ENCODE measurements around the gene ZCCHC14.

The ZCCHC14 gene

GRCh38 chr16:87463722-87464690 lies 28.8 kb downstream of the ZCCHC14 start:
- no peak for TF ChIP-seq CTCF (conservative IDR thresholded peaks at IDR 0.05; ENCODE audit: low read depth, low read length)
- Histone ChIP-seq H3K4me1 (ENCODE audit: low read depth, poor library complexity, severe bottlenecking) (peaks cover 14% of the 10 kb centered on the region), H4K20me1 (ENCODE audit: insufficient read depth) (no peaks in the 10 kb centered on the region), H2AFZ (ENCODE audit: low read depth) (no peak overlapping the region), H3K4me3 (IDR thresholded peaks at IDR 0.05; ENCODE audit: insufficient read depth, low read depth, low read length) (no peak overlapping the region), H3K4me2 (no peak overlapping the region), H3K9ac (no peak overlapping the region), H3K36me3 (ENCODE audit: insufficient read depth) (no peaks in the 10 kb centered on the region), H3K27me3 (ENCODE audit: insufficient read depth, low read depth) (no peaks in the 10 kb centered on the region), H3K27ac (no peak overlapping the region), H3K79me2 (ENCODE audit: insufficient read depth, low read depth) (no peaks in the 10 kb centered on the region; the same call in 1 of the 2 replicates)

GRCh38 chr16:87461466-87461991 lies 31.3 kb downstream of the ZCCHC14 start:
- no peaks in the 10 kb centered on the region for H3K36me3 ChIP-seq (ENCODE audit: insufficient read depth)
- H3K4me2 ChIP-seq = no peak overlapping the region
- no peak overlapping the region for H3K9ac ChIP-seq
- H3K79me2 ChIP-seq (ENCODE audit: insufficient read depth, low read depth) = no peaks in the 10 kb centered on the region; the same call in 1 of the 2 replicates
- H3K4me1 ChIP-seq (ENCODE audit: low read depth, poor library complexity, severe bottlenecking) = peaks cover 23% of the 10 kb centered on the region
- H4K20me1 ChIP-seq (ENCODE audit: insufficient read depth) = no peaks in the 10 kb centered on the region
- no peak overlapping the region for H3K27ac ChIP-seq
- H2AFZ ChIP-seq (ENCODE audit: low read depth) = no peak overlapping the region
- no peak overlapping the region for H3K4me3 ChIP-seq (IDR thresholded peaks at IDR 0.05; ENCODE audit: insufficient read depth, low read depth, low read length)
- TF ChIP-seq CTCF (conservative IDR thresholded peaks at IDR 0.05; ENCODE audit: low read depth, low read length) = peak; percentile 44; the same call in 1 of the 2 replicates
- H3K27me3 ChIP-seq (ENCODE audit: insufficient read depth, low read depth) = no peaks in the 10 kb centered on the region

GRCh38 chr16:87460936-87461335 lies 31.9 kb downstream of the ZCCHC14 start:
- H4K20me1 ChIP-seq (ENCODE audit: insufficient read depth) = no peaks in the 10 kb centered on the region
- H3K4me1 ChIP-seq (ENCODE audit: low read depth, poor library complexity, severe bottlenecking) = peaks cover 23% of the 10 kb centered on the region
- H3K4me3 ChIP-seq (IDR thresholded peaks at IDR 0.05; ENCODE audit: insufficient read depth, low read depth, low read length) = no peak overlapping the region
- no peak overlapping the region for H3K9ac ChIP-seq
- H3K4me2 ChIP-seq = no peak overlapping the region
- H3K27ac ChIP-seq = no peak overlapping the region
- H3K36me3 ChIP-seq (ENCODE audit: insufficient read depth) = no peaks in the 10 kb centered on the region
- H2AFZ ChIP-seq (ENCODE audit: low read depth) = no peak overlapping the region
- no peaks in the 10 kb centered on the region for H3K27me3 ChIP-seq (ENCODE audit: insufficient read depth, low read depth)
- TF ChIP-seq CTCF (conservative IDR thresholded peaks at IDR 0.05; ENCODE audit: low read depth, low read length) = no peak
- H3K79me2 ChIP-seq (ENCODE audit: insufficient read depth, low read depth) = no peaks in the 10 kb centered on the region; the same call in 1 of the 2 replicates

- H3K79me2 ChIP-seq (ENCODE audit: insufficient read depth, low read depth) = no peaks in the 10 kb centered on the region; the same call in 1 of the 2 replicates
These were observed 33.0 kb downstream of the ZCCHC14 start for GRCh38 chr16:87459833-87460232.

More at GRCh38 chr16:87459833-87460232, 33.0 kb downstream of the ZCCHC14 start:
- H3K4me1 ChIP-seq (ENCODE audit: low read depth, poor library complexity, severe bottlenecking) = peaks cover 18% of the 10 kb centered on the region
- H3K4me2 ChIP-seq = no peak overlapping the region
- no peak for TF ChIP-seq CTCF (conservative IDR thresholded peaks at IDR 0.05; ENCODE audit: low read depth, low read length)
- no peaks in the 10 kb centered on the region for H4K20me1 ChIP-seq (ENCODE audit: insufficient read depth)
- no peaks in the 10 kb centered on the region for H3K36me3 ChIP-seq (ENCODE audit: insufficient read depth)
- no peak overlapping the region for H3K27ac ChIP-seq
- no peak overlapping the region for H3K4me3 ChIP-seq (IDR thresholded peaks at IDR 0.05; ENCODE audit: insufficient read depth, low read depth, low read length)
- H3K9ac ChIP-seq = no peak overlapping the region
- no peaks in the 10 kb centered on the region for H3K27me3 ChIP-seq (ENCODE audit: insufficient read depth, low read depth)
- no peak overlapping the region for H2AFZ ChIP-seq (ENCODE audit: low read depth)
